HepG2 (cell line): ENCODE results near the gene RERE. TPM values are rescaled to one million over a fixed set of nuclear protein-coding genes. Genes with fewer than 3 reads are reported as not detected.

Experiments
- EHMT2 ChIP-seq: fragments of 200-600 bp; sonication (generic); IDR thresholded peaks from 2 replicates; pipeline ENCODE4 v1.7.0; 2017; ENCODE audit warnings: antibody characterized with exemption, low read depth, low read length, borderline replicate concordance
- KDM5B ChIP-seq: sonication (generic); formaldehyde crosslinking; IDR thresholded peaks from 2 replicates; pipeline ENCODE4 v1.4.0; 2020; ENCODE audit warnings: missing genetic modification reagents, mild to moderate bottlenecking, borderline replicate concordance
- KLF16 ChIP-seq, 2 experiments: sonication (generic) in 1 of 2; formaldehyde crosslinking in 1 of 2; IDR thresholded peaks; 2 replicates each; pipeline versions ENCODE4 v1.6.1 to v1.8.0; 2016 to 2023; ENCODE audit warnings: missing genetic modification reagents in 2 of 2, missing compliant biosample characterization in 1 of 2
- MAFF ChIP-seq: IDR thresholded peaks from 2 replicates; pipeline ENCODE4 v1.6.1; 2011; ENCODE audit warnings: low read depth, low read length, improper control_type of control experiment
- MED1 ChIP-seq: sonication (generic); formaldehyde crosslinking; IDR thresholded peaks from 2 replicates; pipeline ENCODE4 v1.4.0; 2020; ENCODE audit warnings: missing genetic modification reagents
- POLR2A ChIP-seq, 2 experiments: IDR thresholded peaks; 2 replicates each; pipeline ENCODE4 v1.6.1; 2011; ENCODE audit warnings: low read depth in 2 of 2, low read length in 2 of 2, mild to moderate bottlenecking in 1 of 2, moderate library complexity in 1 of 2; ENCODE audit not compliant: insufficient read depth in 1 of 2
- POLR2G ChIP-seq: fragments of 200-400 bp; formaldehyde crosslinking; IDR thresholded peaks from 2 replicates; pipeline ENCODE4 v1.6.1; 2018; ENCODE audit warnings: mild to moderate bottlenecking, low read depth, low read length, moderate library complexity
- RBFOX2 ChIP-seq: fragments of 200-400 bp; formaldehyde crosslinking; IDR thresholded peaks from 2 replicates; pipeline ENCODE4 v1.6.1; 2017; ENCODE audit warnings: low read depth, mild to moderate bottlenecking, low read length
- SMC3 ChIP-seq: IDR thresholded peaks from 2 replicates; pipeline ENCODE4 v1.6.1; 2011; ENCODE audit warnings: low read length, improper control_type of control experiment
- SSRP1 ChIP-seq: IDR thresholded peaks from 2 replicates; pipeline ENCODE4 v1.6.1; 2016; ENCODE audit warnings: control low read depth
- STAG1 ChIP-seq: sonication (generic); formaldehyde crosslinking; IDR thresholded peaks from 2 replicates; pipeline ENCODE4 v1.4.0; 2020; ENCODE audit warnings: missing genetic modification reagents
- ZBTB38 ChIP-seq: sonication (generic); formaldehyde crosslinking; IDR thresholded peaks from 2 replicates; pipeline ENCODE4 v1.5.1; 2020; ENCODE audit warnings: mild to moderate bottlenecking, missing genetic modification reagents
- ZNF20 ChIP-seq: sonication (generic); formaldehyde crosslinking; IDR thresholded peaks from 2 replicates; pipeline ENCODE4 v1.4.0; 2020; ENCODE audit warnings: mild to moderate bottlenecking, moderate library complexity, missing genetic modification reagents
- ZNF256 ChIP-seq: sonication (generic); formaldehyde crosslinking; conservative IDR thresholded peaks from 2 replicates; pipeline ENCODE4 v1.4.0; 2020; ENCODE audit warnings: missing genetic modification reagents
- ZNF274 ChIP-seq: sonication (generic); formaldehyde crosslinking; IDR thresholded peaks from 2 replicates; pipeline ENCODE4 v1.5.1; 2020; ENCODE audit warnings: mild to moderate bottlenecking, missing genetic modification reagents
- ZNF326 ChIP-seq: sonication (generic); formaldehyde crosslinking; IDR thresholded peaks from 2 replicates; pipeline ENCODE4 v1.4.0; 2020; ENCODE audit warnings: missing genetic modification reagents, borderline replicate concordance
- ZNF430 ChIP-seq: sonication (generic); formaldehyde crosslinking; IDR thresholded peaks from 2 replicates; pipeline ENCODE4 v1.9.0; 2021; ENCODE audit warnings: mild to moderate bottlenecking, missing genetic modification reagents
- ZNF446 ChIP-seq: sonication (generic); formaldehyde crosslinking; IDR thresholded peaks from 2 replicates; pipeline ENCODE4 v1.5.0; 2020; ENCODE audit warnings: mild to moderate bottlenecking, missing genetic modification reagents
- ZNF501 ChIP-seq: sonication (generic); formaldehyde crosslinking; IDR thresholded peaks from 2 replicates; pipeline ENCODE4 v1.5.1; 2020; ENCODE audit warnings: mild to moderate bottlenecking, moderate library complexity, missing genetic modification reagents
- ZNF558 ChIP-seq: sonication (generic); formaldehyde crosslinking; IDR thresholded peaks from 2 replicates; pipeline ENCODE4 v1.9.0; 2022; ENCODE audit warnings: mild to moderate bottlenecking, missing genetic modification reagents, borderline replicate concordance
- ZNF878 ChIP-seq: sonication (generic); formaldehyde crosslinking; IDR thresholded peaks from 2 replicates; pipeline ENCODE4 v1.8.1; 2023; ENCODE audit warnings: mild to moderate bottlenecking, missing genetic modification reagents, moderate library complexity
- ZNF883 ChIP-seq: sonication (generic); formaldehyde crosslinking; IDR thresholded peaks from 2 replicates; pipeline ENCODE4 v1.5.1; 2020; ENCODE audit warnings: mild to moderate bottlenecking, missing genetic modification reagents; ENCODE audit errors: not compliant biosample characterization
- polyA plus RNA-seq, 8 experiments: library from polyadenylated mRNA; depleted of rRNA in 3 of 8; stranded (reverse) in 7 of 8; unstranded in 1 of 8; fragments of >200 nt; fragmentation: Illumina TruSeq in 4 of 8; extraction: Trizol in 4 of 8; gene quantifications; 2 replicates each; pipeline versions ENCODE4 v1.2.1 to v1.2.3, GENCODE V29; 2011 to 2016; ENCODE audit warnings: low read depth in 4 of 8, missing spikeins in 1 of 8, mixed read lengths in 1 of 8; ENCODE audit not compliant: insufficient read depth in 1 of 8
- total RNA-seq, 5 experiments: library from RNA; depleted of rRNA; stranded (reverse); fragments of >200 nt; fragmentation: Illumina TruSeq; extraction: Trizol; gene quantifications; 2 replicates each; pipeline ENCODE4 v1.2.3, GENCODE V29; 2016; ENCODE audit warnings: low read depth in 1 of 5
- TF ChIP-seq, protein P1 (sequence below): sonication (generic); formaldehyde crosslinking; IDR thresholded peaks from 2 replicates; pipeline ENCODE4 v1.8.0; 2022; ENCODE audit warnings: mild to moderate bottlenecking, missing genetic modification reagents, borderline replicate concordance
- TF ChIP-seq, protein P2 (sequence below): sonication (generic); formaldehyde crosslinking; IDR thresholded peaks from 2 replicates; pipeline ENCODE4 v1.5.1; 2020; ENCODE audit warnings: mild to moderate bottlenecking, moderate library complexity, missing genetic modification reagents
- TF ChIP-seq, protein P3 (sequence below): sonication (generic); formaldehyde crosslinking; IDR thresholded peaks from 2 replicates; pipeline ENCODE4 v1.8.1; 2023; ENCODE audit warnings: mild to moderate bottlenecking, missing genetic modification reagents

RERE gene
- total and polyA plus RNA-seq, 2 of the 13 experiments (the other 11 are each of a cell fraction or from before 2014, with no cell fraction given): 18.3 to 21.9 TPM

DNA sequence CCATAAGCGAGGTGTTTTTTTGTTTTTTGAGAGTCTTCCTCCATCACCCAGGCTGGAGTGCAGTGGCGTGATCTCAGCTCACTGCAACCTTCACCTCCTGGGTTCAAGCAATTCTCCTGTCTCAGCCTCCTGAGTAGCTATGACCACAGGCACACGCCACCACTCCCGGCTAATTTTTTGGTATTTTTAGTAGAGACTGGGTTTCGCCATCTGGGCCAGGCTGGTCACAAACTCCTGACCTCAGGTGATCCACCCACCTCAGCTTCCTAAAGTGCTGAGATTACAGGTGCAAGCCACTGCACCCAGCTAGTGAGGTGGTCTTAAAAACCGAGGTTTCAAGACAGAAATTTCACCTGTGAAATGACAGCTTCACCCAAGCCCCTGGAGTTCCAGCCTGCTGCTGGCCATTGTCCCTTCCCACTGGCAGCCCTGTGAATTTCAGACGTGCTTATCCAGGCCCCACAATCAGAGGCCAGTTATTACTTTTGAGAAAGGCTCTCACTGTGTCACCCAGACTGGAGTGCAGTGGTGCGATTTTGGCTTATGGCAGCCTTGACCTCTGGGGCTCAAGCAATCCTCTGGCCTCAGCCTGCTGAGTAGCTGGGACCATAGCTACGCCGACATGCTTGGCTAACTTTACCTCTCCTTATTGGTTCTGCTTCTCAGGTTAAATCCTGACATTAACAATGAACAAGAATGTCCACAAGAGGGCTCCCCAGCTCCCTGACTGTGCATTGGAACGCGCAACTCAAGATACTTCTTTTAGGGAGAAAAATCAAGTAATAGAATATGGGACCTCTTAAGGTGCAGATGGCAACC lies 41.7 kb upstream of the RERE start (continued):
- TF ChIP-seq ZBTB38 (CRISPR knock-in tag) (peak; percentile 10; the same call in 1 of the 2 replicates), SMC3 (peak; percentile 54), ZNF430 (peak; percentile 27; the same call in 1 of the 2 replicates), RBFOX2 (peak; percentile 67), ZNF256 (CRISPR knock-in tag) (no peak), SSRP1 (CRISPR knock-in tag) (0 out of 2 replicates have a peak, but pooled peaks have one; percentile 14), KDM5B (CRISPR knock-in tag) (0 out of 2 replicates have a peak, but pooled peaks have one; percentile 24), ZNF878 (CRISPR knock-in tag) (0 out of 2 replicates have a peak, but pooled peaks have one; percentile 27), ZNF274 (CRISPR knock-in tag) (0 out of 2 replicates have a peak, but pooled peaks have one; percentile 47), STAG1 (CRISPR knock-in tag) (peak; percentile 28; the same call in 1 of the 2 replicates), ZNF446 (CRISPR knock-in tag) (0 out of 2 replicates have a peak, but pooled peaks have one; percentile 40), MED1 (CRISPR knock-in tag) (peak; percentile 18; the same call in 1 of the 2 replicates), ZNF20 (CRISPR knock-in tag) (no peak), MAFF (no peak), ZNF501 (CRISPR knock-in tag) (peak; percentile 39; the same call in 1 of the 2 replicates), ZNF326 (CRISPR knock-in tag) (peak; percentile 71; the same call in 1 of the 2 replicates), POLR2G (peak; percentile 81), KLF16 (CRISPR knock-in tag; IDR thresholded peaks at IDR 0.05) (peak in 1 of 2 experiments; percentile 49; a peak in 1 of 4 replicates), ZNF558 (CRISPR knock-in tag) (0 out of 2 replicates have a peak, but pooled peaks have one; percentile 56), POLR2A (IDR thresholded peaks at IDR 0.05; ENCODE audit: insufficient read depth in 1 of 2, low read depth in 2 of 2, low read length in 2 of 2) (peak; percentile 33 to 64; a peak in 3 of 4 replicates), EHMT2 (no peak), ZNF883 (CRISPR knock-in tag) (peak; percentile 41)
- TF ChIP-seq, protein P1, sequence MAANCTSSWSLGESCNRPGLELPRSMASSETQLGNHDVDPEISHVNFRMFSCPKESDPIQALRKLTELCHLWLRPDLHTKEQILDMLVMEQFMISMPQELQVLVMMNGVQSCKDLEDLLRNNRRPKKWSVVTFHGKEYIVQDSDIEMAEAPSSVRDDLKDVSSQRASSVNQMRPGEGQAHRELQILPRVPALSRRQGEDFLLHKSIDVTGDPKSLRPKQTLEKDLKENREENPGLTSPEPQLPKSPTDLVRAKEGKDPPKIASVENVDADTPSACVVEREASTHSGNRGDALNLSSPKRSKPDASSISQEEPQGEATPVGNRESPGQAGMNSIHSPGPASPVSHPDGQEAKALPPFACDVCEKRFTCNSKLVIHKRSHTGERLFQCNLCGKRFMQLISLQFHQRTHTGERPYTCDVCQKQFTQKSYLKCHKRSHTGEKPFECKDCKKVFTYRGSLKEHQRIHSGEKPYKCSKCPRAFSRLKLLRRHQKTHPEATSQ: no peak
- TF ChIP-seq, protein P2, sequence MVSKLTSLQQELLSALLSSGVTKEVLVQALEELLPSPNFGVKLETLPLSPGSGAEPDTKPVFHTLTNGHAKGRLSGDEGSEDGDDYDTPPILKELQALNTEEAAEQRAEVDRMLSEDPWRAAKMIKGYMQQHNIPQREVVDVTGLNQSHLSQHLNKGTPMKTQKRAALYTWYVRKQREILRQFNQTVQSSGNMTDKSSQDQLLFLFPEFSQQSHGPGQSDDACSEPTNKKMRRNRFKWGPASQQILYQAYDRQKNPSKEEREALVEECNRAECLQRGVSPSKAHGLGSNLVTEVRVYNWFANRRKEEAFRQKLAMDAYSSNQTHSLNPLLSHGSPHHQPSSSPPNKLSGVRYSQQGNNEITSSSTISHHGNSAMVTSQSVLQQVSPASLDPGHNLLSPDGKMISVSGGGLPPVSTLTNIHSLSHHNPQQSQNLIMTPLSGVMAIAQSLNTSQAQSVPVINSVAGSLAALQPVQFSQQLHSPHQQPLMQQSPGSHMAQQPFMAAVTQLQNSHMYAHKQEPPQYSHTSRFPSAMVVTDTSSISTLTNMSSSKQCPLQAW (CRISPR knock-in tag): 0 out of 2 replicates have a peak, but pooled peaks have one; percentile 24
- TF ChIP-seq, protein P3, sequence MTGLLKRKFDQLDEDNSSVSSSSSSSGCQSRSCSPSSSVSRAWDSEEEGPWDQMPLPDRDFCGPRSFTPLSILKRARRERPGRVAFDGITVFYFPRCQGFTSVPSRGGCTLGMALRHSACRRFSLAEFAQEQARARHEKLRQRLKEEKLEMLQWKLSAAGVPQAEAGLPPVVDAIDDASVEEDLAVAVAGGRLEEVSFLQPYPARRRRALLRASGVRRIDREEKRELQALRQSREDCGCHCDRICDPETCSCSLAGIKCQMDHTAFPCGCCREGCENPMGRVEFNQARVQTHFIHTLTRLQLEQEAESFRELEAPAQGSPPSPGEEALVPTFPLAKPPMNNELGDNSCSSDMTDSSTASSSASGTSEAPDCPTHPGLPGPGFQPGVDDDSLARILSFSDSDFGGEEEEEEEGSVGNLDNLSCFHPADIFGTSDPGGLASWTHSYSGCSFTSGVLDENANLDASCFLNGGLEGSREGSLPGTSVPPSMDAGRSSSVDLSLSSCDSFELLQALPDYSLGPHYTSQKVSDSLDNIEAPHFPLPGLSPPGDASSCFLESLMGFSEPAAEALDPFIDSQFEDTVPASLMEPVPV: peak; percentile 61; the same call in 1 of the 2 replicates
